Lung (tissue), 12 donors: Measurements from ENCODE around the gene CEMIP. TPM values are rescaled to one million over a fixed set of nuclear protein-coding genes. Genes with fewer than 3 reads are reported as not detected.

Experiments
- ATAC-seq: fragments of 200-7000 bp; cut with Tn5 transposase; one replicate; pipeline ENCODE4 v1.9.1; 2020; ENCODE audit warnings: moderate number of reproducible peaks; ENCODE audit not compliant: insufficient read depth, low FRiP score
- DNase-seq, 3 donors: peaks; one replicate each; pipeline ENCODE4 v3.0.0-alpha.2; 2013 to 2017
- H3K27ac ChIP-seq, 2 donors: one replicate each; pipeline ENCODE4 v1.5.1; 2013; ENCODE audit warnings: mild to moderate bottlenecking in 2 of 2, moderate library complexity in 2 of 2, control low read depth in 1 of 2, inconsistent platforms in 1 of 2, low read depth in 1 of 2, low read length in 1 of 2
- H3K27me3 ChIP-seq, 3 donors: one replicate each; pipeline ENCODE4 v1.5.1; 2013; ENCODE audit warnings: low read length in 2 of 3; ENCODE audit not compliant: control insufficient read depth in 3 of 3, insufficient read depth in 3 of 3
- H3K36me3 ChIP-seq, 4 donors: one replicate each; pipeline ENCODE4 v1.5.1; 2013; ENCODE audit warnings: low read length in 4 of 4, mild to moderate bottlenecking in 1 of 4, moderate library complexity in 1 of 4; ENCODE audit not compliant: control insufficient read depth in 4 of 4, insufficient read depth in 4 of 4
- H3K4me1 ChIP-seq, 5 donors: one replicate each; pipeline ENCODE4 v1.5.1; 2013; ENCODE audit warnings: low read length in 5 of 5, mild to moderate bottlenecking in 2 of 5, moderate library complexity in 1 of 5; ENCODE audit not compliant: control insufficient read depth in 5 of 5, insufficient read depth in 5 of 5
- H3K4me3 ChIP-seq: one replicate; pipeline ENCODE4 v1.5.1; 2013; ENCODE audit warnings: mild to moderate bottlenecking, control low read depth, moderate library complexity
- H3K9ac ChIP-seq, 2 donors: one replicate each; pipeline ENCODE4 v1.5.1; 2013; ENCODE audit warnings: low read length in 2 of 2, control low read depth in 1 of 2; ENCODE audit not compliant: insufficient read depth in 1 of 2
- H3K9me3 ChIP-seq, 4 donors: one replicate each; pipeline ENCODE4 v1.5.1; 2013; ENCODE audit warnings: low read length in 3 of 4, mild to moderate bottlenecking in 1 of 4, moderate library complexity in 1 of 4; ENCODE audit not compliant: control insufficient read depth in 4 of 4, insufficient read depth in 3 of 4
- WGBS, 2 donors: extraction: QIAGEN DNeasy Blood & Tissue Kit; methylation state at CpG; one replicate each; pipeline ENCODE4 v1.1.7; 2013; 5-methylcytosine and 5-hydroxymethylcytosine counted together
- polyA plus RNA-seq, 2 donors: library from polyadenylated mRNA; stranded (reverse); fragments of 200-250 nt; gene quantifications; one replicate each; pipeline ENCODE4 v1.2.1, GENCODE V29; 2013
- total RNA-seq, 2 donors: library from RNA; depleted of rRNA in 1 of 2; stranded (reverse); fragments of >200 nt in 1 of 2; gene quantifications; one replicate each; pipeline ENCODE4 v1.2.1, GENCODE V29; 2014 to 2021
- TF ChIP-seq, protein P1 (sequence below): IDR thresholded peaks from 2 replicates; pipeline ENCODE4 v1.5.1; 2012; ENCODE audit warnings: mild to moderate bottlenecking; ENCODE audit errors: control extremely low read depth, extremely low read depth
- donor health status: control.
- donor health status: control.
- donor health status: Bipolar disorder and iron deficiency.
- donor health status: healthy.
- donor health status: DM: yes; HTN: yes; CAD: no.

Gene CEMIP
- total and polyA plus RNA-seq, 4 donors = 1.9 to 32.0 (median 3.9) TPM

DNA sequence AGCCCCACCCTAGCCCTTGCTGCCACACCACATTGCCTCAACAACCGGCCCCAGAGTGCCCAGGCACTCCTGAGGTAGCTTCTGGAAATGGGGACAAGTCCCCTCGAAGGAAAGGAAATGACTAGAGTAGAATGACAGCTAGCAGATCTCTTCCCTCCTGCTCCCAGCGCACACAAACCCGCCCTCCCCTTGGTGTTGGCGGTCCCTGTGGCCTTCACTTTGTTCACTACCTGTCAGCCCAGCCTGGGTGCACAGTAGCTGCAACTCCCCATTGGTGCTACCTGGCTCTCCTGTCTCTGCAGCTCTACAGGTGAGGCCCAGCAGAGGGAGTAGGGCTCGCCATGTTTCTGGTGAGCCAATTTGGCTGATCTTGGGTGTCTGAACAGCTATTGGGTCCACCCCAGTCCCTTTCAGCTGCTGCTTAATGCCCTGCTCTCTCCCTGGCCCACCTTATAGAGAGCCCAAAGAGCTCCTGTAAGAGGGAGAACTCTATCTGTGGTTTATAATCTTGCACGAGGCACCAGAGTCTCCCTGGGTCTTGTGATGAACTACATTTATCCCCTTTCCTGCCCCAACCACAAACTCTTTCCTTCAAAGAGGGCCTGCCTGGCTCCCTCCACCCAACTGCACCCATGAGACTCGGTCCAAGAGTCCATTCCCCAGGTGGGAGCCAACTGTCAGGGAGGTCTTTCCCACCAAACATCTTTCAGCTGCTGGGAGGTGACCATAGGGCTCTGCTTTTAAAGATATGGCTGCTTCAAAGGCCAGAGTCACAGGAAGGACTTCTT, 171.3 kb downstream of the CEMIP start:
- 88 to 90% methylated on average over 8 of the region's 8 CpGs for WGBS, 2 donors
- no peaks in the 10 kb centered on the region for H3K27me3 ChIP-seq
- DNase-seq = no peak
- H3K4me1 ChIP-seq = peaks cover 0 to 3% (median 0%) of the 10 kb centered on the region in 5 donors
- ATAC-seq = no peak
- no peaks in the 10 kb centered on the region for H3K9me3 ChIP-seq
- TF ChIP-seq, protein P1, sequence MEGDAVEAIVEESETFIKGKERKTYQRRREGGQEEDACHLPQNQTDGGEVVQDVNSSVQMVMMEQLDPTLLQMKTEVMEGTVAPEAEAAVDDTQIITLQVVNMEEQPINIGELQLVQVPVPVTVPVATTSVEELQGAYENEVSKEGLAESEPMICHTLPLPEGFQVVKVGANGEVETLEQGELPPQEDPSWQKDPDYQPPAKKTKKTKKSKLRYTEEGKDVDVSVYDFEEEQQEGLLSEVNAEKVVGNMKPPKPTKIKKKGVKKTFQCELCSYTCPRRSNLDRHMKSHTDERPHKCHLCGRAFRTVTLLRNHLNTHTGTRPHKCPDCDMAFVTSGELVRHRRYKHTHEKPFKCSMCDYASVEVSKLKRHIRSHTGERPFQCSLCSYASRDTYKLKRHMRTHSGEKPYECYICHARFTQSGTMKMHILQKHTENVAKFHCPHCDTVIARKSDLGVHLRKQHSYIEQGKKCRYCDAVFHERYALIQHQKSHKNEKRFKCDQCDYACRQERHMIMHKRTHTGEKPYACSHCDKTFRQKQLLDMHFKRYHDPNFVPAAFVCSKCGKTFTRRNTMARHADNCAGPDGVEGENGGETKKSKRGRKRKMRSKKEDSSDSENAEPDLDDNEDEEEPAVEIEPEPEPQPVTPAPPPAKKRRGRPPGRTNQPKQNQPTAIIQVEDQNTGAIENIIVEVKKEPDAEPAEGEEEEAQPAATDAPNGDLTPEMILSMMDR = no peak
- no peak overlapping the region for H3K4me3 ChIP-seq
- H3K27ac ChIP-seq = no peak overlapping the region
- H3K36me3 ChIP-seq = peaks cover 6 to 45% (median 19%) of the 10 kb centered on the region in 4 donors
- no peak overlapping the region for H3K9ac ChIP-seq

DNA sequence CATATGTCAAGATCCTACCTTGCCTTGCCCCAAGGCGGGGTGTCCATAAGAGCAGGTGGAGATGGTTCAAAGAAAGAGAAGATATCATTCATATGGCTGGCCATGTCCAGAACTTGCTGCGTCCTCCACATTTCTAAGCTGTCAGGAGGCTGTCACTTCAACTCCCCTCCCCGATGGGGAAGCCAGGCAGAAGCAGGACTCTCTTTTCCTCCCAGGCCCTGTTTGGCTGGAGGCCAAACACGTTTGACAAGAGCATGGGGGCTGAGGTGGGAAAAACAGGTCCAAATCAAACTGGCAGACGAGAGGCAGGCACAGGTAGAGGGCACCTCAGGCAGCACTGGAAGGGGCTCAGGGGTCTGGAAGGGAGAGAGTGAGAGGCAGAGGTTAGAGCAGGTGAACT, 172.8 kb downstream of the CEMIP start:
- no peak overlapping the region for H3K27ac ChIP-seq
- H3K4me3 ChIP-seq = no peak overlapping the region
- 75 to 76% methylated on average over 5 of the region's 5 CpGs for WGBS, 2 donors
- TF ChIP-seq, protein P1 = no peak
- no peak overlapping the region for H3K9ac ChIP-seq
- H3K36me3 ChIP-seq = peaks cover 5 to 38% (median 17%) of the 10 kb centered on the region in 4 donors
- peaks cover 0 to 3% (median 0%) of the 10 kb centered on the region in 5 donors for H3K4me1 ChIP-seq
- ATAC-seq (no peak), DNase-seq (no peak)
- H3K27me3 ChIP-seq = no peaks in the 10 kb centered on the region
- no peaks in the 10 kb centered on the region for H3K9me3 ChIP-seq

DNA sequence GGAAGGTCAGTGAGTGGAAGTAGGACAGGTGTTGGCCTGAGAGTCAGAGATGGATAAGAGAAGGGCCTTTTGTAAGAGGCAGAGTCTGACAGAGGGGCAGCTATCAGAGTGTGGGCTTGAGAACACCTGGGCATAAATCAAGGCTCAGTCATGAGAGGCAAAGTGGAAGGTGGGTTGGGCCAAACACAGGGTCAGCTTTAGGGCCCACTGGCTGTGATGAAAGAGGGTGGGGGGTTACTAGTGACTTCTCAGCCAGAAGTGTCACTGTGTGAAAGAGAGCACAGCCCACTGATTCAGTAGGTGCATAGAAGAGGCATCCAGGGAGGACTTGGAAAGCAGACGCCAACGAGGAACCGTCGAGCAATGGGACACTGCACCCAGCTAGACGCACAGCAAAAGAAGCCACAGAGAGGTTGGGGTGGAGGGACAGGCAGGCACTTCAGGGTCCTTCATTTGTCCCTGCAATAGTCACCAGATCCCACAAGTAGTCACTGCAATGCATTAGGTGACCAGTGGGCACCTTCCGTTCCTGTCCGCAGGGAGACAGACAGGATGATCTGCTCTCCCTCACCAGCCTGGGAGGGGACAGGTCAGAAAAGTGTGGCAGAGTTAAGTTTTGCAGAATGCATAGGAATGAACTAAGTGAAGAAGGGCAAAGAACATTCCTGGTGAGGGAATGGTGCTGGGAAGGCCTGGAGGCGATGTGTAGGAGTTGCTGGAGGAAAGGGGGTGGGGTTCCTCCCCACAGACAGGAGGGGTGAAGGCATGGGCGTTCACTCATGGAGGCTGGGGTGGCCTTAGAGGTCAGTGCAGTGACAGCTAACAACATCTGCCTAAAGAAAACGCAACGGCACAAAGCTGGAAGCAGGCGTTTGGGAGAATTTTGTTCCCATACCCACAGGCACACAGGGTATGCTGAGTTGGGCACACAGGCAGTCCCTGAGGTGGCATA, 174.1 kb downstream of the CEMIP start:
- Histone ChIP-seq H3K27me3 (no peaks in the 10 kb centered on the region), H3K4me1 (peaks cover 0 to 3% (median 0%) of the 10 kb centered on the region in 5 donors), H3K4me3 (no peak overlapping the region), H3K9ac (no peak overlapping the region), H3K9me3 (no peaks in the 10 kb centered on the region), H3K36me3 (peaks cover 0 to 29% (median 10%) of the 10 kb centered on the region in 4 donors), H3K27ac (no peak overlapping the region)
- TF ChIP-seq, protein P1 = no peak
- WGBS, 2 donors = 97 to 98% methylated on average over 12 of the region's 12 CpGs
- ATAC-seq (no peak), DNase-seq (no peak)
